Measurements from ENCODE around the gene FBXW11. TPM values are rescaled to one million over a fixed set of nuclear protein-coding genes. Genes with fewer than 3 reads are reported as not detected.

Gene FBXW11
- total and polyA plus RNA-seq, 2 of the 8 experiments (the other 6 are each of a cell fraction or from before 2014, with no cell fraction given) = 45.0 to 75.6 TPM

DNA sequence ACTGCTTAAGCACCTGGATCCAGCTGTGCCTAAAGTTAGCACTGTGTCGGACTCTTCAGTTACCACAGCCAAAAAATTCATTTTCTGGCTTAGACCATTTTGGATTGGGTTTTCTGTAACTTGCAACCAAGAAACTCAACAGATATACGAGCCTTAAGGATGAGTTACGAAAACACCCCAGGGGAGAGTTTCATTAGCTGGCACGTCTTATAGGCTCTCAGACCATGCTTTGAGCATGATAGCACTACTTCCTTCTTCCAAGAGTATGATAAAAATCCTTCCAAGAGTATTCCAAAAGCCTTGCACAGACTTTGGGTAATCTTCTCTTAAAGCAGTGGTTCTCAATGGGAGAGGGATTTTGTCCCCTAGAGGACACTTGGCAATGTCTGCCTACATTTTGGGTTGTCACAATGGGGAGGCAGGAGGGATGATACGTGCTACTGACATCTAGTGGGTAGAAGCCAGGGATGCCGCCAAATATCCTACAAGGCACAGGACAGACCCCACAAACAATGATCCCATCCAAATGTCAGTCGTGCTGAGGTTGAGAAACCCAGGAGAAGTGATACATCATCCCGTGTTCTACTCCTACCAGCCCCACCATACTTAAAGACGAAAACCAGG lies 156.0 kb downstream of the FBXW11 start (continued):
- TF ChIP-seq RXRA (IDR thresholded peaks at IDR 0.05; ENCODE audit: insufficient read depth, low read depth, low read length) = no peak
- TF ChIP-seq SIX5 (IDR thresholded peaks at IDR 0.05; ENCODE audit: low read depth, low read length) = no peak
- no peak for TF ChIP-seq RNF2 (IDR thresholded peaks at IDR 0.05; ENCODE audit: borderline replicate concordance, low read depth, low read length, missing control alignments, poor library complexity, severe bottlenecking)

Data from H1 (cell line).